Subcutaneous adipose tissue (tissue), 4 donors: Measurements from ENCODE around the gene RSPH4A. TPM values are rescaled to one million over a fixed set of nuclear protein-coding genes. Genes with fewer than 3 reads are reported as not detected.

Source experiments
- CTCF ChIP-seq: fragments of 450-650 bp; IDR thresholded peaks from one replicate; pipeline ENCODE4 v1.5.1; 2016; ENCODE audit warnings: low read depth, mild to moderate bottlenecking, control low read depth, antibody characterized with exemption, moderate library complexity
- total RNA-seq, 4 donors: library from RNA; depleted of rRNA; stranded (reverse); fragments of >200 nt; gene quantifications; one replicate each; pipeline ENCODE4 v1.1.0, GENCODE V29; 2016

RSPH4A gene
- total RNA-seq, 4 donors from 2014 or later: 0.17 to 0.22 TPM; not detected in 2

GRCh38 chr6:116662202-116662601 lies 45.9 kb downstream of the RSPH4A start:
- no peak for TF ChIP-seq CTCF

- no peak for TF ChIP-seq CTCF
Observed at GRCh38 chr6:116663308-116663707, 47.0 kb downstream of the RSPH4A start.

- no peak for TF ChIP-seq CTCF
Observed at GRCh38 chr6:116665464-116665863, 49.2 kb downstream of the RSPH4A start.

GRCh38 chr6:116666869-116667268 lies 50.6 kb downstream of the RSPH4A start:
- no peak for TF ChIP-seq CTCF

GRCh38 chr6:116667623-116668022 lies 51.3 kb downstream of the RSPH4A start:
- TF ChIP-seq CTCF: no peak

- TF ChIP-seq CTCF: no peak
Observed at GRCh38 chr6:116672306-116672705, 56.0 kb downstream of the RSPH4A start.

- no peak for TF ChIP-seq CTCF
Observed at GRCh38 chr6:116676021-116676420, 59.7 kb downstream of the RSPH4A start.
